GM20431 (cell line): ENCODE measurements around the gene GCHFR.

ENCODE experiments used
- in situ Hi-C: fragments of 300-500 bp; cut with MseI, MboI; formaldehyde crosslinking; loops from one replicate; pipeline ENCODE4 v1.15.0; 2020; ENCODE audit warnings: low sequenced_read_pairs; ENCODE audit not compliant: unreplicated experiment

Gene GCHFR

GRCh38 chr15:40807888-40808461, 44.1 kb downstream of the GCHFR start:
- in situ Hi-C loops = no loop called here

- in situ Hi-C loops = no loop called here
Measured at GRCh38 chr15:40808861-40809450, 45.1 kb downstream of the GCHFR start.

GRCh38 chr15:40812721-40813425, 49.0 kb downstream of the GCHFR start:
- in situ Hi-C loops = no loop called here

GRCh38 chr15:40815042-40815698, 51.3 kb downstream of the GCHFR start:
- in situ Hi-C loops = no loop called here
